Measurements from ENCODE around the gene KNL1.

- TF ChIP-seq CTCF (IDR thresholded peaks at IDR 0.05; ENCODE audit: control extremely low read depth in 1 of 3, insufficient read depth in 1 of 3, low read depth in 1 of 3, low read length in 3 of 3): no peak
- TF ChIP-seq EZH2 (IDR thresholded peaks at IDR 0.05; ENCODE audit: low read depth, low read length, severe bottlenecking): no peak
- TF ChIP-seq POLR2A (IDR thresholded peaks at IDR 0.05; ENCODE audit: control extremely low read depth in 1 of 2, low read depth in 2 of 2, low read length in 2 of 2): no peak
- TF ChIP-seq JUND (IDR thresholded peaks at IDR 0.05; ENCODE audit: low read length): no peak
- TF ChIP-seq SRF (IDR thresholded peaks at IDR 0.05; ENCODE audit: low read depth, low read length): no peak
- no peak for TF ChIP-seq SIN3A (conservative IDR thresholded peaks at IDR 0.05 in 1 of 2, IDR thresholded peaks at IDR 0.05 in 1 of 2; ENCODE audit: low read depth in 1 of 2, low read length in 2 of 2)
- TF ChIP-seq ZNF274 (IDR thresholded peaks at IDR 0.05; ENCODE audit: borderline replicate concordance, extremely low read depth, low read length): no peak
- no peak for TF ChIP-seq EP300 (IDR thresholded peaks at IDR 0.05; ENCODE audit: borderline replicate concordance in 1 of 2, low read depth in 2 of 2, low read length in 2 of 2)
These were observed 1.7 kb downstream of the KNL1 start for GRCh38 chr15:40595773-40596172.

All from H1 (cell line).